ENCODE results near the gene LRMDA.

DNA sequence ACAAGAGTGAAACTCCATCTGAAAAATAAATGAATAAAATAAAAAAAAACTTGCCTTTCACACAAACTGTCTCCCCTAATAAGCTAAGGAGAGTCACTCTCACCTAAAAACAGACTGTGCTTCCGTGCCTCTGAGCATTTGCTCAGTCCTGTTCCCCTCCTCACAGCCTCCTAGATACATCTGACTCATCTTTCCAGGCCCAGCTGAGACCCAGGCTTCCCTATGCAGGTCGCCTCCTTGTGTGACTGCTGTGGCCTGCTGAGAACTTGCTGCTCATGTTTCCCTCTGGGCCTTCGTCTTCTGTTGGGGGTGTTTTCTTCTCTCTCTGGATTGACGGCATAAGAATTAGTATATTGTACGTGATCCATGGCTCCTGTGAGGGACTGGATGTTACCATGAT lies 777.7 kb downstream of the LRMDA start:
- no peak for TF ChIP-seq POLR2AphosphoS5 (IDR thresholded peaks at IDR 0.05)
- TF ChIP-seq, protein P1, sequence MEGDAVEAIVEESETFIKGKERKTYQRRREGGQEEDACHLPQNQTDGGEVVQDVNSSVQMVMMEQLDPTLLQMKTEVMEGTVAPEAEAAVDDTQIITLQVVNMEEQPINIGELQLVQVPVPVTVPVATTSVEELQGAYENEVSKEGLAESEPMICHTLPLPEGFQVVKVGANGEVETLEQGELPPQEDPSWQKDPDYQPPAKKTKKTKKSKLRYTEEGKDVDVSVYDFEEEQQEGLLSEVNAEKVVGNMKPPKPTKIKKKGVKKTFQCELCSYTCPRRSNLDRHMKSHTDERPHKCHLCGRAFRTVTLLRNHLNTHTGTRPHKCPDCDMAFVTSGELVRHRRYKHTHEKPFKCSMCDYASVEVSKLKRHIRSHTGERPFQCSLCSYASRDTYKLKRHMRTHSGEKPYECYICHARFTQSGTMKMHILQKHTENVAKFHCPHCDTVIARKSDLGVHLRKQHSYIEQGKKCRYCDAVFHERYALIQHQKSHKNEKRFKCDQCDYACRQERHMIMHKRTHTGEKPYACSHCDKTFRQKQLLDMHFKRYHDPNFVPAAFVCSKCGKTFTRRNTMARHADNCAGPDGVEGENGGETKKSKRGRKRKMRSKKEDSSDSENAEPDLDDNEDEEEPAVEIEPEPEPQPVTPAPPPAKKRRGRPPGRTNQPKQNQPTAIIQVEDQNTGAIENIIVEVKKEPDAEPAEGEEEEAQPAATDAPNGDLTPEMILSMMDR (IDR thresholded peaks at IDR 0.05), result no peak
- TF ChIP-seq EP300 (IDR thresholded peaks at IDR 0.05), result no peak
- no peak for TF ChIP-seq POLR2A (IDR thresholded peaks at IDR 0.05)

Measured in sigmoid colon (tissue), 4 donors.